Smooth muscle cell (in vitro differentiated cells): ENCODE data around the gene PPP1R12B. TPM values are rescaled to one million over a fixed set of nuclear protein-coding genes. Genes with fewer than 3 reads are reported as not detected.

Experiments
- DNase-seq: peaks from one replicate; lab custom pipeline; 2025; ENCODE audit not compliant: unreplicated experiment; lab: John Stamatoyannopoulos, UW
- H2AFZ ChIP-seq: fragments of 200-600 bp; sonication (generic); 2 replicates; pipeline ENCODE4 v1.6.0; 2016; ENCODE audit warnings: antibody characterized with exemption, low read depth, mild to moderate bottlenecking
- H3F3A ChIP-seq: fragments of 200-600 bp; sonication (generic); 2 replicates; pipeline ENCODE4 v1.6.0; 2017; ENCODE audit warnings: antibody characterized with exemption, low read depth
- H3K27ac ChIP-seq: fragments of 200-600 bp; sonication (generic); 2 replicates; pipeline ENCODE4 v1.5.1; 2016; ENCODE audit warnings: low read depth, mild to moderate bottlenecking
- H3K27me3 ChIP-seq: fragments of 200-600 bp; sonication (generic); 2 replicates; pipeline ENCODE4 v1.6.1; 2016; ENCODE audit warnings: low read depth, mild to moderate bottlenecking
- H3K36me3 ChIP-seq: fragments of 200-600 bp; sonication (generic); 2 replicates; pipeline ENCODE4 v1.5.1; 2016; ENCODE audit warnings: low read depth
- H3K4me1 ChIP-seq: fragments of 200-600 bp; sonication (generic); 2 replicates; pipeline ENCODE4 v1.5.1; 2016; ENCODE audit warnings: low read depth
- H3K4me2 ChIP-seq: fragments of 200-600 bp; sonication (generic); 2 replicates; pipeline ENCODE4 v1.6.0; 2016; ENCODE audit warnings: mild to moderate bottlenecking
- H3K4me3 ChIP-seq: fragments of 200-600 bp; sonication (generic); 2 replicates; pipeline ENCODE4 v1.5.1; 2016; ENCODE audit warnings: mild to moderate bottlenecking
- H3K79me2 ChIP-seq: fragments of 200-600 bp; sonication (generic); 2 replicates; pipeline ENCODE4 v1.6.0; 2016; ENCODE audit warnings: low read depth, mild to moderate bottlenecking
- H3K9ac ChIP-seq: fragments of 200-600 bp; sonication (generic); 2 replicates; pipeline ENCODE4 v1.6.0; 2016; ENCODE audit warnings: low read depth
- H3K9me3 ChIP-seq: fragments of 200-600 bp; sonication (generic); replicated peaks from 2 replicates; pipeline ENCODE4 v1.5.1; 2016; ENCODE audit warnings: low read depth
- H4K20me1 ChIP-seq: fragments of 200-600 bp; sonication (generic); 2 replicates; pipeline ENCODE4 v1.6.0; 2016; ENCODE audit warnings: low read depth
- CTCF ChIP-seq: fragments of 200-600 bp; sonication (generic); IDR thresholded peaks from 2 replicates; pipeline ENCODE4 v1.5.1; 2017; ENCODE audit warnings: borderline replicate concordance, mild to moderate bottlenecking, antibody characterized with exemption; ENCODE audit not compliant: insufficient read depth, poor library complexity, severe bottlenecking
- WGBS: methylation state at CpG from one replicate; pipeline ENCODE4 v1.1.7; 2016; ENCODE audit warnings: low lambda C conversion rate; 5-methylcytosine and 5-hydroxymethylcytosine counted together
- polyA plus RNA-seq: library from polyadenylated mRNA; unstranded; fragments of >200 nt; fragmentation: Nextera tagmentation; extraction: Ambion mirVana; gene quantifications from 2 replicates; pipeline ENCODE4 v1.2.1, GENCODE V29; 2016
- total RNA-seq: library from RNA; depleted of rRNA; stranded (reverse); fragments of >200 nt; gene quantifications from 2 replicates; pipeline ENCODE4 v1.2.3, GENCODE V29; 2014

Gene PPP1R12B
- total and polyA plus RNA-seq, 2 experiments from 2014 or later = 2.8 to 6.7 TPM

- 91% methylated on average over 52 of the region's 52 CpGs for WGBS
- no peak for TF ChIP-seq CTCF
- no peaks in the 10 kb centered on the region for H3K4me1 ChIP-seq
- peaks cover 7% of the 10 kb centered on the region for H3K27me3 ChIP-seq
- no peaks in the 10 kb centered on the region for H4K20me1 ChIP-seq
- no peak overlapping the region for H2AFZ ChIP-seq
- no peaks in the 10 kb centered on the region for H3K9me3 ChIP-seq
- H3K9ac ChIP-seq = no peak overlapping the region
- no peaks in the 10 kb centered on the region for H3K79me2 ChIP-seq
- H3K27ac ChIP-seq = no peak overlapping the region
- H3F3A ChIP-seq = no peaks in the 10 kb centered on the region
- DNase-seq = no peak
- no peaks in the 10 kb centered on the region for H3K36me3 ChIP-seq
- no peak overlapping the region for H3K4me3 ChIP-seq
- H3K4me2 ChIP-seq = no peak overlapping the region
Measured at GRCh38 chr1:202317941-202318925, 30.3 kb upstream of the PPP1R12B start.

- TF ChIP-seq CTCF = no peak
- 90% methylated on average over 4 of the region's 4 CpGs for WGBS
- Histone ChIP-seq H3K9ac (no peak overlapping the region), H3K79me2 (no peaks in the 10 kb centered on the region), H3K4me1 (no peaks in the 10 kb centered on the region), H3K27me3 (peaks cover 7% of the 10 kb centered on the region), H3K4me2 (no peak overlapping the region), H3K36me3 (no peaks in the 10 kb centered on the region), H3K9me3 (no peaks in the 10 kb centered on the region), H2AFZ (no peak overlapping the region), H3K27ac (no peak overlapping the region), H3K4me3 (no peak overlapping the region), H3F3A (no peaks in the 10 kb centered on the region), H4K20me1 (no peaks in the 10 kb centered on the region)
- no peak for DNase-seq
Measured at GRCh38 chr1:202319381-202320080, 29.0 kb upstream of the PPP1R12B start.

- H3K4me1 ChIP-seq = no peaks in the 10 kb centered on the region
- no peak overlapping the region for H3K4me2 ChIP-seq
- no peaks in the 10 kb centered on the region for H3K36me3 ChIP-seq
- H2AFZ ChIP-seq = no peak overlapping the region
- no peaks in the 10 kb centered on the region for H4K20me1 ChIP-seq
- H3K4me3 ChIP-seq = no peak overlapping the region
- peaks cover 7% of the 10 kb centered on the region for H3K27me3 ChIP-seq
- no peak overlapping the region for H3K27ac ChIP-seq
- no peak for TF ChIP-seq CTCF
- H3K79me2 ChIP-seq = no peaks in the 10 kb centered on the region
- H3K9me3 ChIP-seq = no peaks in the 10 kb centered on the region
- no peak overlapping the region for H3K9ac ChIP-seq
- H3F3A ChIP-seq = no peaks in the 10 kb centered on the region
- DNase-seq = no peak
Measured at GRCh38 chr1:202320081-202320405, 28.5 kb upstream of the PPP1R12B start.
